ENCODE data around the gene TRIM74.
A peak's percentile ranks its signal among the peaks of the same experiment; 100 is the strongest.
"Not testable (repeated sequence)": the region's sequence is repeated elsewhere in the genome, so short reads cannot be mapped to it uniquely, and the experiment has no call there.

Gene TRIM74

GRCh38 chr7:72968980-72969516, at the start of gene TRIM74:
TRIM74 (minus strand) TSS chr7:72969466; CDS start chr7:72966157, 3,309 bp downstream.
- not testable (repeated sequence) for H3K27ac ChIP-seq

GRCh38 chr7:73006491-73006890, 37.2 kb upstream of the TRIM74 start:
- peak overlapping the region; percentile 71; the same call in 1 of the 2 replicates for H3K27ac ChIP-seq

- H3K27ac ChIP-seq, result peak overlapping the region; percentile 71
These were observed 36.6 kb upstream of the TRIM74 start for GRCh38 chr7:73005693-73006447.

GRCh38 chr7:73005356-73005692, 36.1 kb upstream of the TRIM74 start:
- peak overlapping the region; percentile 71 for H3K27ac ChIP-seq

- H3K27ac ChIP-seq, result not testable (repeated sequence)
These were observed 28.7 kb upstream of the TRIM74 start for GRCh38 chr7:72997887-72998468.

- H3K27ac ChIP-seq, result not testable (repeated sequence)
These were observed 28.2 kb upstream of the TRIM74 start for GRCh38 chr7:72997447-72997846.

GRCh38 chr7:72995484-72995883, 26.2 kb upstream of the TRIM74 start:
- not testable (repeated sequence) for H3K27ac ChIP-seq

- not testable (repeated sequence) for H3K27ac ChIP-seq
These were observed 21.1 kb upstream of the TRIM74 start for GRCh38 chr7:72990146-72990913.

GRCh38 chr7:72982084-72982483, 12.8 kb upstream of the TRIM74 start:
- H3K27ac ChIP-seq, result not testable (repeated sequence)

- H3K27ac ChIP-seq, result not testable (repeated sequence)
These were observed 11.1 kb upstream of the TRIM74 start for GRCh38 chr7:72980382-72980781.

- not testable (repeated sequence) for H3K27ac ChIP-seq
These were observed 7.2 kb upstream of the TRIM74 start for GRCh38 chr7:72976434-72976833.

- H3K27ac ChIP-seq, result not testable (repeated sequence)
These were observed 6.5 kb upstream of the TRIM74 start for GRCh38 chr7:72975656-72976286.

- H3K27ac ChIP-seq, result not testable (repeated sequence)
These were observed 5.5 kb upstream of the TRIM74 start for GRCh38 chr7:72974781-72975180.

- not testable (repeated sequence) for H3K27ac ChIP-seq
These were observed 2.2 kb upstream of the TRIM74 start for GRCh38 chr7:72971505-72971904.

GRCh38 chr7:72969688-72970087, 422 bp upstream of the TRIM74 start:
- H3K27ac ChIP-seq, result not testable (repeated sequence)

- not testable (repeated sequence) for H3K27ac ChIP-seq
These were observed 2.4 kb downstream of the TRIM74 start for GRCh38 chr7:72966892-72967291.

- H3K27ac ChIP-seq, result not testable (repeated sequence)
These were observed 3.9 kb downstream of the TRIM74 start for GRCh38 chr7:72965186-72965975.

GRCh38 chr7:72963056-72963455, 6.2 kb downstream of the TRIM74 start:
- H3K27ac ChIP-seq, result not testable (repeated sequence)

GRCh38 chr7:72961346-72961650, 8.0 kb downstream of the TRIM74 start:
- not testable (repeated sequence) for H3K27ac ChIP-seq

GRCh38 chr7:72960626-72961345, 8.5 kb downstream of the TRIM74 start:
- not testable (repeated sequence) for H3K27ac ChIP-seq

GRCh38 chr7:72960029-72960428, 9.2 kb downstream of the TRIM74 start:
- H3K27ac ChIP-seq, result not testable (repeated sequence)
